OCI-LY7 (cell line): ENCODE results near the gene NCKAP5. TPM values are rescaled to one million over a fixed set of nuclear protein-coding genes. Genes with fewer than 3 reads are reported as not detected.

Experiments
- BruUV-seq: library from RNA; stranded (reverse); fragments of 400-500 nt; replicated peaks from 2 replicates; lab custom pipeline; 2021; lab: Mats Ljungman, UMichigan
- CTCF ChIA-PET: fragments of 300-600 bp; sonication (Branson Sonifier 250); formaldehyde crosslinking; loops from one replicate; lab custom pipeline; 2022; ENCODE audit warnings: antibody characterized with exemption; ENCODE audit not compliant: unreplicated experiment; lab: Charles Lee
- POLR2A ChIA-PET: fragments of 300-600 bp; sonication (Branson Sonifier 250); formaldehyde crosslinking; loops from one replicate; lab custom pipeline; 2022; ENCODE audit warnings: antibody characterized with exemption; lab: Charles Lee
- DNase-seq: peaks from one replicate; pipeline ENCODE4 v3.0.0-alpha.2; 2015; ENCODE audit warnings: low spot score
- H2AFZ ChIP-seq: fragments of 200-600 bp; sonication (generic), shearing (Covaris generic); 2 replicates; pipeline ENCODE4 v1.6.1; 2014; ENCODE audit warnings: mild to moderate bottlenecking, antibody characterized with exemption, low read length, moderate library complexity
- H3K27ac ChIP-seq: fragments of 200-600 bp; sonication (generic); 2 replicates; pipeline ENCODE4 v1.5.1; 2014; ENCODE audit warnings: mixed run types, low read depth, mild to moderate bottlenecking, moderate library complexity, low read length, inconsistent platforms; ENCODE audit not compliant: poor library complexity, severe bottlenecking
- H3K36me3 ChIP-seq: fragments of 200-600 bp; sonication (generic); 2 replicates; pipeline ENCODE4 v1.6.1; 2014; ENCODE audit warnings: mild to moderate bottlenecking, antibody characterized with exemption, low read length, moderate library complexity, mixed read lengths; ENCODE audit not compliant: insufficient read depth
- H3K4me1 ChIP-seq: fragments of 200-600 bp; sonication (generic); 2 replicates; pipeline ENCODE4 v1.5.1; 2014; ENCODE audit warnings: mild to moderate bottlenecking, low read length; ENCODE audit not compliant: insufficient read depth, poor library complexity, severe bottlenecking
- H3K4me2 ChIP-seq: fragments of 200-600 bp; sonication (generic); 2 replicates; pipeline ENCODE4 v1.6.1; 2014; ENCODE audit warnings: mild to moderate bottlenecking, low read length
- H3K4me3 ChIP-seq: fragments of 200-600 bp; sonication (generic); 2 replicates; pipeline ENCODE4 v1.5.1; 2014; ENCODE audit warnings: mild to moderate bottlenecking, low read depth, low read length; ENCODE audit not compliant: poor library complexity, severe bottlenecking
- H3K79me2 ChIP-seq: fragments of 200-600 bp; sonication (generic); 2 replicates; pipeline ENCODE4 v1.6.1; 2016; ENCODE audit warnings: low read depth, mild to moderate bottlenecking, low read length, moderate library complexity, mixed read lengths; ENCODE audit not compliant: insufficient read depth
- H3K9me2 ChIP-seq: fragments of 200-600 bp; sonication (generic); 2 replicates; pipeline ENCODE4 v1.6.1; 2016; ENCODE audit warnings: mild to moderate bottlenecking, low read length, mixed read lengths; ENCODE audit not compliant: insufficient read depth
- H3K9me3 ChIP-seq: fragments of 200-600 bp; sonication (generic); 2 replicates; pipeline ENCODE4 v1.6.1; 2014; ENCODE audit warnings: mild to moderate bottlenecking, mixed run types, low read length, mixed read lengths
- H4K20me1 ChIP-seq: fragments of 200-600 bp; sonication (generic); 2 replicates; pipeline ENCODE4 v1.6.1; 2014; ENCODE audit warnings: mild to moderate bottlenecking, antibody characterized with exemption, low read length, moderate library complexity, mixed read lengths; ENCODE audit not compliant: insufficient read depth
- EZH2phosphoT487 ChIP-seq: fragments of 200-600 bp; sonication (generic); IDR thresholded peaks from 2 replicates; pipeline ENCODE4 v1.6.1; 2018; ENCODE audit warnings: low read depth, borderline replicate concordance, mild to moderate bottlenecking, mixed run types, antibody characterized with exemption, low read length, moderate library complexity, mixed read lengths
- intact Hi-C: fragments of 100-400 bp; cut with micrococcal nuclease; formaldehyde crosslinking; loops from one replicate; pipeline ENCODE4 v1.10.0; 2022; ENCODE audit not compliant: unreplicated experiment
- total RNA-seq, 2 experiments: library from RNA; depleted of rRNA in 1 of 2; stranded (reverse); fragments of >200 nt in 1 of 2; shearing (Covaris generic) in 1 of 2; gene quantifications; 2 replicates each; pipeline ENCODE4 v1.2.3, GENCODE V29; 2014 to 2022
- TF ChIP-seq, protein P1 (sequence below): fragments of 200-600 bp; sonication (generic); conservative IDR thresholded peaks from 2 replicates; pipeline ENCODE4 v1.5.1; 2014; ENCODE audit warnings: mild to moderate bottlenecking, antibody characterized with exemption, low read length, moderate library complexity, mixed read lengths

The NCKAP5 gene
- total RNA-seq, 2 experiments from 2014 or later, result not detected

DNA sequence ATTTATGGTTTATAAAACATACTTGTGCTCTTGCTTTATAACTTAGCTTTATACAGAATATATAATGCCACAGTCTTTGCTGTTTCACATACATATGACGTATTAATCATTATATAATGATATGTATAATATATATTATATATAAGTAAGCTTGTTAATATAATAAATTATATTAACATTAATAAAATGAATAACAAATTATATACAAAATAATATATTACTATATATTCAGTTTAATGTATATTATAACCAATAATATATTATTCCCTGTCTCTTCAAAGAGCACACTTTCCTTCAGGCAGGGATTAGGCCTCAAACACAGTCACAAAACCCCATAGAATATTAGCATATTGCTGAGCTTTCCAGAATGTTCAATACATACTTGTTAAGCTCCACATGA is 427.6 kb downstream of the NCKAP5 start:
- Histone ChIP-seq H3K4me1 (no peaks in the 10 kb centered on the region), H4K20me1 (no peaks in the 10 kb centered on the region), H2AFZ (no peak overlapping the region), H3K36me3 (no peaks in the 10 kb centered on the region), H3K27ac (no peak overlapping the region), H3K4me2 (no peak overlapping the region), H3K9me2 (no peaks in the 10 kb centered on the region), H3K4me3 (no peak overlapping the region), H3K9me3 (no peaks in the 10 kb centered on the region), H3K79me2 (no peaks in the 10 kb centered on the region)
- TF ChIP-seq EZH2phosphoT487, result no peak
- TF ChIP-seq, protein P1, sequence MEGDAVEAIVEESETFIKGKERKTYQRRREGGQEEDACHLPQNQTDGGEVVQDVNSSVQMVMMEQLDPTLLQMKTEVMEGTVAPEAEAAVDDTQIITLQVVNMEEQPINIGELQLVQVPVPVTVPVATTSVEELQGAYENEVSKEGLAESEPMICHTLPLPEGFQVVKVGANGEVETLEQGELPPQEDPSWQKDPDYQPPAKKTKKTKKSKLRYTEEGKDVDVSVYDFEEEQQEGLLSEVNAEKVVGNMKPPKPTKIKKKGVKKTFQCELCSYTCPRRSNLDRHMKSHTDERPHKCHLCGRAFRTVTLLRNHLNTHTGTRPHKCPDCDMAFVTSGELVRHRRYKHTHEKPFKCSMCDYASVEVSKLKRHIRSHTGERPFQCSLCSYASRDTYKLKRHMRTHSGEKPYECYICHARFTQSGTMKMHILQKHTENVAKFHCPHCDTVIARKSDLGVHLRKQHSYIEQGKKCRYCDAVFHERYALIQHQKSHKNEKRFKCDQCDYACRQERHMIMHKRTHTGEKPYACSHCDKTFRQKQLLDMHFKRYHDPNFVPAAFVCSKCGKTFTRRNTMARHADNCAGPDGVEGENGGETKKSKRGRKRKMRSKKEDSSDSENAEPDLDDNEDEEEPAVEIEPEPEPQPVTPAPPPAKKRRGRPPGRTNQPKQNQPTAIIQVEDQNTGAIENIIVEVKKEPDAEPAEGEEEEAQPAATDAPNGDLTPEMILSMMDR, result no peak
- ChIA-PET POLR2A (interaction anchor here (0.6 kb wide), 1 partner anchor 689 kb away, joined by 3 read pairs; no protein-coding TSS in a partner anchor), CTCF (no interaction called here)
- no peak for DNase-seq
- no TSS peak for BruUV-seq
- intact Hi-C loops, result no loop called here

DNA sequence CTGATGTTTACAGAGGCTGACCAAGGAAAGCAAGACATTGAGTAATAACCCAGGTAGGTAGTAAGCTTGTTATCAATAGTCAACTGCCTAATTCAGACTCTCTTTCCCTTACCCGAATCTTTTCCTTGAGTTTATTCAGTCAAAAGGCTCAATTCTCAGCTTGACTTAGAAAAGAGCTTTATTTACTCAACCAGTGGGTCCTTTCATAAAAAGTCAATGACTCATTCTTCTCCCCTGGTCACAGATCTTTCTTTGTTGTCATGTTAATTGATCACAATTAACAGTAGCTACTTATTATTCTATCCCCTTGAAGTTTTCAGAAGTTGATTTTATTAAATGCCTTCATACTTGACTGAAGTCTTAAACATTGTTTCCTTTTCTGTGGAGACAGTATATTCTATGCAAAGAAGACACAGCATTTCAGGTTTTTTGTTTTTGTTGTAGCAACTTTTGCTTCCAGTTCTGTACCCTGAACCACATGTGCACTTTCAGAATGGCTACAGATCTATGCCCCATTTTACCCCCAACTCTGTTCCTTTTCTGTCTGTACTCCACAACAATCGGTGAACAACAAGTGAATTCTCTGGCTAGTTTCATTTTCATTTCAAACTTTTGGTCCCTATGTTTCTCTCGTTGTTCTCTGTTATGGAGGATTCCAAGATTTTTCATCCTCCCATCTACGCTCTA is 428.3 kb downstream of the NCKAP5 start:
- Histone ChIP-seq H3K4me2 (no peak overlapping the region), H3K9me2 (no peaks in the 10 kb centered on the region), H2AFZ (no peak overlapping the region), H3K27ac (no peak overlapping the region), H3K36me3 (no peaks in the 10 kb centered on the region), H3K4me1 (no peaks in the 10 kb centered on the region), H3K9me3 (no peaks in the 10 kb centered on the region), H4K20me1 (no peaks in the 10 kb centered on the region), H3K4me3 (no peak overlapping the region), H3K79me2 (no peaks in the 10 kb centered on the region)
- intact Hi-C loops, result no loop called here
- POLR2A ChIA-PET, result interaction anchor here (0.6 kb wide), 3 partner anchors 34 to 689 kb away, joined by 3 to 7 read pairs (median 3); no protein-coding TSS in a partner anchor
- DNase-seq, result no peak
- TF ChIP-seq, protein P1, result no peak
- TF ChIP-seq EZH2phosphoT487, result no peak
- CTCF ChIA-PET, result no interaction called here
- no TSS peak for BruUV-seq

DNA sequence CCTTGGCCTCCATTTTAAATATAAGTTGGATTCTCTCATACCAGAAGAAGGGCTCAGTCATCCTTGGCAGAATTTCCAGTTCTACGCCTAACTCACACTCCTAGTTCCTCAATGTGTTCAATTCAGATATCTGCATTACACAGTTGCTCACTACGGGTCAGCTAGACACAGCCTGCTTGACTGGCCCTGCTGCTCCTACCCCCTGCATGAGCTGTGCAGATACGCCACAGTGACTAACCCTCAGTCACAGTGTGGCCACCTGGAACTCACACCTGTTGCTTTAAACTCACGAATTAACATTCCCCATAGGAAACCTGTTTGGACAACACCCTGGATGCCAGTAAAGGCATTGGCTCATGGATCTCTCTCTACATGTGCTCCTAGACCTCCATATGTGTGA is 429.6 kb downstream of the NCKAP5 start:
- Histone ChIP-seq H4K20me1 (no peaks in the 10 kb centered on the region), H3K4me1 (no peaks in the 10 kb centered on the region), H3K4me3 (no peak overlapping the region), H3K36me3 (no peaks in the 10 kb centered on the region), H3K9me3 (no peaks in the 10 kb centered on the region), H3K27ac (no peak overlapping the region), H3K9me2 (no peaks in the 10 kb centered on the region), H3K79me2 (no peaks in the 10 kb centered on the region), H3K4me2 (no peak overlapping the region), H2AFZ (no peak overlapping the region)
- DNase-seq, result no peak
- ChIA-PET CTCF (no interaction called here), POLR2A (no interaction called here)
- TF ChIP-seq, protein P1, result no peak
- no peak for TF ChIP-seq EZH2phosphoT487
- BruUV-seq, result no TSS peak
- intact Hi-C loops, result no loop called here
